ENCODE results near the gene MAB21L2.

DNA sequence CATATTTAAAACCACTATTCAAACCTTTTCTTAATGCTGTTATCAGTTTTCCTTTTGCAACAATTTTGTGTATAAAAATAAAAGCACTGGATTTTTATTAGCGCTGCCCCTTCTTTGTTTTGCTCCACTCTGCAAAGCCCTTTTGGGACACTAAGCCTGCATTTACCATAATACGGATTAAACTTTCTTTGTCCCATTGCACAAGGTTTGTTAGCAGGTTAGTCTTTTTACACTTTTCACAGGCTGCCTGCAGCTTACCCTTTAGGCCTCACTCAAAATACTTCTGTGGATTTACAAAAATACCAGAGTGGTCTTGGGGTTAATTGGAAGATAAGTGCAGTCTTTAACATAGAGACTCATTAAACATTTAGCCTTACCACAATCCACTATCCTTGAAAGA, 35.7 kb upstream of the MAB21L2 start:
- TF ChIP-seq, protein P1, sequence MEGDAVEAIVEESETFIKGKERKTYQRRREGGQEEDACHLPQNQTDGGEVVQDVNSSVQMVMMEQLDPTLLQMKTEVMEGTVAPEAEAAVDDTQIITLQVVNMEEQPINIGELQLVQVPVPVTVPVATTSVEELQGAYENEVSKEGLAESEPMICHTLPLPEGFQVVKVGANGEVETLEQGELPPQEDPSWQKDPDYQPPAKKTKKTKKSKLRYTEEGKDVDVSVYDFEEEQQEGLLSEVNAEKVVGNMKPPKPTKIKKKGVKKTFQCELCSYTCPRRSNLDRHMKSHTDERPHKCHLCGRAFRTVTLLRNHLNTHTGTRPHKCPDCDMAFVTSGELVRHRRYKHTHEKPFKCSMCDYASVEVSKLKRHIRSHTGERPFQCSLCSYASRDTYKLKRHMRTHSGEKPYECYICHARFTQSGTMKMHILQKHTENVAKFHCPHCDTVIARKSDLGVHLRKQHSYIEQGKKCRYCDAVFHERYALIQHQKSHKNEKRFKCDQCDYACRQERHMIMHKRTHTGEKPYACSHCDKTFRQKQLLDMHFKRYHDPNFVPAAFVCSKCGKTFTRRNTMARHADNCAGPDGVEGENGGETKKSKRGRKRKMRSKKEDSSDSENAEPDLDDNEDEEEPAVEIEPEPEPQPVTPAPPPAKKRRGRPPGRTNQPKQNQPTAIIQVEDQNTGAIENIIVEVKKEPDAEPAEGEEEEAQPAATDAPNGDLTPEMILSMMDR (IDR thresholded peaks at IDR 0.05 in 8 of 11, conservative IDR thresholded peaks at IDR 0.05 in 3 of 11): no peak
- TF ChIP-seq POLR2AphosphoS5 (IDR thresholded peaks at IDR 0.05) (no peak), POLR2A (IDR thresholded peaks at IDR 0.05) (no peak)

Measured in spleen (tissue), 7 donors.